HL-60/S4 treated with phorbol 12-myristate 13-acetate at 8.2 ng/mL for 4 days and 3 days (cell line): ENCODE data around the gene TMBIM4.

Experiments
- in situ Hi-C: fragments of 300-500 bp; cut with MboI; formaldehyde crosslinking; loops from 2 replicates; pipeline ENCODE4 v1.15.0; 2022; ENCODE audit warnings: low sequenced_read_pairs

The TMBIM4 gene, protein sequence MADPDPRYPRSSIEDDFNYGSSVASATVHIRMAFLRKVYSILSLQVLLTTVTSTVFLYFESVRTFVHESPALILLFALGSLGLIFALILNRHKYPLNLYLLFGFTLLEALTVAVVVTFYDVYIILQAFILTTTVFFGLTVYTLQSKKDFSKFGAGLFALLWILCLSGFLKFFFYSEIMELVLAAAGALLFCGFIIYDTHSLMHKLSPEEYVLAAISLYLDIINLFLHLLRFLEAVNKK

DNA sequence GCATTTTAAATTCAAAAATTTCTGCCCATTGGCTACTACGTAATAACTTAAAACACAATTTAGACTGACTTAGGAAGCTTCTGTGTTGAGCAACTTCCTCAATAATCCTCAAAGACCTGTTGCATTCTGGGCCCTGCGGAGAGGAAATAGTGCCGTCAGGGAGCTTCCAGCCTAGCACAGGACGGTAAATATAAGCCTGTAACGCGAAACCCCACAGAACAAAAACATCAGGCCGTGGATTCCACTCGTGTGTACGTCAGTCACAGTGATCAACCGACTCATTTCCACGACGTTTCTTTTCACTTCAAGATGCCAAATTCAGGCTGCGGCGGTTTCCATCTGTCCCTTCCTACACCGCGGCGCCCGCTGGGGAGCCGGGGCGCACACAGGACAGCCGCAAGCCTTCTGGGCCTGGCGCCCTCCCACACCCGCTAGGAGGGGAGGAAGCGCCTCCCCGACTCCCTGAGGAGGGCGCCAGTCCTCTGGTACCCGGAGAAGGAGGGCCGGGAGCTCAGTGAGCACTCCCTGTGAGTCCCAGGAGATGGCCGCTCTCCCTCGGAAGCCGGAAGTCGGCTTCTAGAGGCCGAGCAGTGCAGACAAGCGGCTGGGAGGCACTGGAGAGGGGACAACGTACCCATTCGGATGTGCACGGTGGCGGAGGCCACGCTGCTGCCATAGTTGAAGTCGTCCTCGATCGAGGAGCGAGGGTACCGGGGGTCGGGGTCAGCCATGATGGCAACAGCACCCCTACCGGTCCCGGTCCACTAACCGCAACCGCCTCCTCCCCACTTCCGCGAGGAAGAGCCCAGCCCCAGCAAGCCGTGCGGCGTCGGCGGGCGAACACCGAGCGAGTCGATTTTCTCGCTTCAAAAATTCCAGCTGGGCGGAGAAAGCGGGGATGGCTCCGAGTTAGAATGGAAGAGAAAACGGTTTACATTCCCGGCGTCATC lies at the start of gene TMBIM4:
TMBIM4 (minus strand) TSS at position 776 of the 950 bp plus-strand sequence; CDS start at position 731, 45 bp downstream.
- in situ Hi-C loops = no loop called here

DNA sequence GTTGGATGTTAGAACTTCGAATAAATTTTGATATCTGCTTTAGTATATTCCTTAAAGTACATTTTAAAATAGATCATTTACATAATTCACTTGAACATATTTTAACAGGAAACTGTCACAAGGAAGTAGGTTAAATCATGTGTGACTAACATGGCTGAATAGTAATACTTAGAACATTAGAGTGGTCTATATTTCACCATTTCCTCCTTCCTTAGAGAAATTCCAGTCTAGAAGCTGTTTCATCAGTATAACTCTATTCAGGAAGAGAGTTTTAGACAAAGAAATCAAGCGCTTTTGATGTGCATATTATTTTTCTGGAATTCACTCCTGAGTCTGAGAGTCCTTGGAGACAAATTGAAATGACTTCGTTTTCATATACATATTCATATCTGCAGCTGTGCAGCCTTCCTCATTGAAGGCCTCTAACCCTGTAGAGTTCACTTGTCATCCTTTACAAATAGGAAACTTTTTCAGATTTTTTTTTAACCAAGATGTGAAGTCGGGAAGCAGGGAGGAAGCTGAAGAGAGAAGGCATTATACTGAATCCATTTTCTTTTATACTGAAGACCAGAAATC lies 47.6 kb upstream of the TMBIM4 start:
- in situ Hi-C loops = loop anchor here (25.0 kb wide), 1 partner anchor 495 kb away; no protein-coding TSS in a partner anchor

DNA sequence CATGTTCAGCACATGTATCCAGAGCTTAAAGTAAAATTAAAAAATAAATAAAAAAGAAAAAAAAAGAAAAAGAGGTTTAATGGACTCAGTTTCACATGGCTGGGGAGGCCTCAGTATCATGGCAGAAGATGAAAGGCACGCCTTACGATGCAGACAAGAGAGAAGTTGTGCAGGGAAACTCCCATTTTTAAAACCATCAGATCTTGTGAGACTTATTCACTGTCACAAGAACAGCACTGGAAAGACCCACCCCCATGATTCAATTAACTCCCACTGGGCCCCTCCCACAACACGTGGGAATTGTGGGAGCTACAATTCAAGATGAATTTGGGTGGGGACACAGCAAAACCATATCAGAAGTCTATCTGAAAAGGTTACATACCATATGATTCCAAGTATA lies 43.2 kb upstream of the TMBIM4 start:
- in situ Hi-C loops = loop anchor here (25.0 kb wide), 1 partner anchor 499 kb away; no protein-coding TSS in a partner anchor

DNA sequence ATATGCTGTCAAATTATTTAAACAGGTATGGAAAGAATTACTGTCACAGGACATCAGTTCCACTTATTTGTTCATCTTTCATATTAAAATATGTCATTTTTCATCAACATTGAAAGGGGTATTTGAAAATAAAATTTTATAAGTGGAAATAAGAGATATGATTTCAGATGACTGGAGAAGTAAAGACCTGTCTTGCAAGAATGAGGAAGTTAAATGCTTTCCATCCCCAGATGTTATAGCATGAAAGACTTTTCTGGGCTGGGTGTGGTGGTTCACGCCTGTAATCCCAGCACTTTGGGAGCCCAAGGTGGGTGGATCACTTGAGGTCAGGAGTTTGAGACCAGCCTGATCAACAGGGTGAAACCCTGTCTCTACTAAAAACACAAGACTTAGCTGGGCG lies 41.8 kb upstream of the TMBIM4 start:
- in situ Hi-C loops = loop anchor here (25.0 kb wide), 1 partner anchor 501 kb away; no protein-coding TSS in a partner anchor

DNA sequence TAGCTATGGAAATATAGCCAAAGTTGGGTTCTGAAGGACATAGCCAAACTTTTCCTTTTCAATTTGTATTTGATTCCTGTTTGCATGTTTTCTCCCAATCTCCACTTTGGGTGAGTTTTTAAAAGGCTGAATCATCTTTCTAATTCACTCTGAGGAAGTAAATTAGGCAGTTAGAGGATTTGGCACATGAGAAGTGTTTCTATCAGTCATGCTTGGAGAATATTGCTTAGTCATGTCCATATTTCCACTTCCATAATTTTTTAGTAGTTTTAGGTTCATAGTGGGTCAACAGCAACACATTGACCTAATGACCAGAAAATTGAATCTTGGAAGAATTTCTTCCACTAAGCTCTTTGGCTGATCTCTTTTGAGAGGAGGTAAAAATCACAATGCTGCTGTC lies 41.0 kb upstream of the TMBIM4 start:
- in situ Hi-C loops = loop anchor here (25.0 kb wide), 1 partner anchor 501 kb away; no protein-coding TSS in a partner anchor

DNA sequence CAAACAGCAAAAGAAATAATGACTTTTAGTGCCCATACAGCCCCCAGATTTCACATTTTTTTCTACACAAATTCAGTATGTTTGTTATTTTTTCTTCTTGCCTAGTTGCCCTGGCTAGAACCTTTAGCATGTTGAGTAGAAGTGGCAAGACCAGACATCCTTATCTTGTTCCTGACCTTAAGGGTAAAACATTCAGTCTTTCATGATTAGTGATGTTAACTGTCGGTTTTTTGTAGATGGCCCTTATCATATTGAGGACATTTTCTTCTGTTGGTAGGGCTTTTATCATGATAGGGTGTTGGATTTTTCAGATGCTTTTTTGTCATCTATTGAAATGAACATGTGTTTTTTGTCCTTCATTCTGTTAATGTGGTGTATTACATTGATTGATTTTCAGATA lies 36.3 kb upstream of the TMBIM4 start:
- in situ Hi-C loops = loop anchor here (25.0 kb wide), 1 partner anchor 506 kb away; no protein-coding TSS in a partner anchor

DNA sequence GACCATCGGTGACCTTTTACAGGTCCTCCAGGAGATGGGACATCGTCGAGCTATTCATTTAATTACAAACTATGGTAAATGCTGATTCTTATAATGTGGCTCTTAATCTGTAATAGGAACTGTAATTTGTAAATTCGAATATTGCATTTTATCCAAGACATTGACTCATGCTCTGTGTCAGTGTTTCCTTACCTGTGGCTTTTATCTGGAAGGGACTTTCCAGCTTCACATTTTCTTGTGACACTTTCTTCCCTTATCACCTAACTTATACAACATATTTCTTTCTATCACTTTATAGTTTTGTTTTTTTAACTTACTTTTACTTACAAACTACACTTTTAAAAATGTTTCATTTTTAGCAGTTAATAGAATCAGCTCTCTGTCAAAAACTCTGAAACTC lies 34.0 kb upstream of the TMBIM4 start:
- in situ Hi-C loops = loop anchor here (25.0 kb wide), 1 partner anchor 508 kb away; no protein-coding TSS in a partner anchor

DNA sequence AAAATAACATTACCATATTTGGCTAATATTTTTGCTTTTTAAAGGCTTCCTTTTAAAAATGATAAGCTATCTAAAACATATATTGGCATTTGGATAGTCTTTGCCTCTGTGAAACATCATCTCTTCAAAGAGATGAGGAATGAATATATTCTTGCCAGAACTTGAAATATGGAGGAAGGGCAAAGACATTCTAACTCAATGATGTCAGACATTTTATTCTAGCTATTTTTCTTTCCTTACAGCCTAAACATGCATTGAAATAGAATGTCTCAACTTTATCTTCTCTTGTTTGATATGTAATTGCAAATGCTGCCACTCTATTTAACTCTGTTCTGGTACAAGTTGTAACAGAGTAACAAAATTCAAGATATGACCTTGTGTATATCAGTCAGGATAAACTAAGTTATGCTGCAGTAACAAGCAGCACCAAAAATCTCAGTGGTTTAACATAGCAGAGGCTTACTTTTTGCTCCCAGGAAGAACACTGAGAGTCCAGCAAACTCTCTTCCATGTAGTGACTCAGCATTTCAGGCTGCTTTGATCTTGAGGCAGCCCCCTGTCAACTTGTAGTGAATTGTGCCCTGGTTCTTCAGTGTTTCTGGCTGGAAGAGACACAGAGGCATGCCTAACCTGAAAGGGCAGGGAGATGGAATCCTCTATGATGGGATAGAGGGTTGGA lies 30.2 kb upstream of the TMBIM4 start:
- in situ Hi-C loops = loop anchor here (25.0 kb wide), 1 partner anchor 512 kb away; no protein-coding TSS in a partner anchor

DNA sequence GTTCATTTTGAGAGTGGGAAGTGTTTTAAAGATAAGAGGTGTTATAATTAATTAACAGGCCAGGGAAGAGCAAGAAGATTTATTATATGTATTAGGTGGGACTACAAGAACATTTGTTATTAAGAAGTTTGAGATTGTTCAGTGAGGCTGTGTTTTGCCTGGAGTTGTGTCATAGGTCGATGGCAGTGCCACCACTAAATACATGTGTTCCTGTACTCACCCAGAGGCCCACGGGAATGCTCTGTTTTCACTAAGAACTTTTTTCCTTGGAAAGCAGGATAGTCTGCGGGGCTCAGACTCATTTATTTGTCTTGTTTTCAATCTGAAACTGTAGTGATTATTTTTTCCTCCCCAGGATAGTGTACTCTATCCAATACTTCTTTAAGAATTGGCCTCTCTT lies 29.3 kb upstream of the TMBIM4 start:
- in situ Hi-C loops = no loop called here

DNA sequence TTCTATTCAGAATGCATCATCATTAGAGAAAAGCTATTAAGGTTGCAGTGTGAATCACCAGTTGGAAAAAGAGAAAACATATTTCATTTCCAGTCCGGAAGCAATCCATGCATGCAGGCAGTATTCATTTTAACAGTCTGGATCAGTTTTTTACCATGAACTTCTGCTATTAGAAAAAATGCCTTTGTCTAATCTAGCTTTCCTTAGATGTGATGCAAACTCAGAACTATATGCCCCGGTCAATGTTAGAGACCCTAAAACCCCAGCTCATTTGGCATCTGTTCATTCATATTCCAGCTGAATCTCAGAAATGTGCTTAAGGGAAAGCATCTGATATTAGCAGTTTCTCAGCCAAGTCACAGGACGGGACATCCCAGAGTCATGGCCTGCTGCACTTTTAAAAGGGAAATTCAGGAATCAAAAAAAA lies 27.7 kb upstream of the TMBIM4 start:
- in situ Hi-C loops = no loop called here

DNA sequence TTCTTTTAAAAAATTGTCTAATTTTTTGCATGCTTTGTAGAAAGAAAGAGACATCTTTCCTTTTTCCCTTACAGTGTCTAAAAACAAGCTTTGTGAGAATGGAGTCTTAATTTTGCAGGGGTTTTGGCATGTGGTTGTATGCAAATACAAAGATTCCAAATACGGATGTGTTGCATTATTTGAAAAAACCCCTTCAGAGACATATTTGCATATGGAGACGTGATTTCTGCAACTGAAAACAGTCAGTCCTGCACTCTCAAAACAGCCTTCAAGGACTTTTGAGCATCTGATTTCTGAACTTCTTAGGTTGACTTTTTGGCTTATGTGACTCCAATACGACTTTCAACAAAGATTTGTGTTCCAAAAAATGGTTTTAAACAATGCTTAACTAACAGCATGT lies 27.0 kb upstream of the TMBIM4 start:
- in situ Hi-C loops = no loop called here

DNA sequence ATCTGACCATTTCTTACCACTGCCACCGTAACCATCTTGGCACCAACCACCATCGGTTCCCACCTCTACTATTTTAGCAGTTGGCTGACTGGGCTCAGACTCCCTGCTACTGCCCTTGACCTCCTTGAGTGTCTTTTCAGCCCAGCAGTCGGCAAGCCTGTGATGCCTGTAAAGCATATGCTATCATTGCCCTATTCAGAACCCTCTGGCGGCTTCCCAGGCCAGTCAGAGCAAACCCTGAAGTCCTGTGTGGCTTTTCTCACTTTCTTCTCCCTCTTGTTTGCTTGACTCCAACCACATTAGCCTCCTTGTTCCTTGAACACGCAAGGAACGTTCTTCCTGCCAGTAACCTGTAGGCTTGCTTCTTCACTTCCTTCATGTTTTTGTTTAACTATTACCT lies 25.4 kb upstream of the TMBIM4 start:
- in situ Hi-C loops = no loop called here

DNA sequence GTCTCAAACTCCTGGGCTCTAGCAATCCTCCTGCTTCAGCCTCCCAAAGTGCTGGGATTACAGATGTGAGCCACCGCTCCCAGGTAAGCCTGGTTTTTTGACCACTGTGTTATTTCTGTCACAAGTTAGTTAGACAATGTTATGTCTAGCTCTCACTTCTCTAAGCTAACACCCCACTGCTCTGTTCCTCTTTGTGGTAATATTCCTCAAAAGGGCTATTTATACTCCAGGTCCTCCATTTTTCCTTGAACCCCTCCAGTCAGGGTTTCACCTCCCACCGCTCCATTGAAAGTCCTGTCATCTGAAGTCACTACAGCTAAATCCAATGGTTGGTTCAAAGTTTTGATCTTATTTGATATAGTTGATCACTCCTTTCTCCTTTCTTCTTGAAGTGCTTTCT lies 24.3 kb upstream of the TMBIM4 start:
- in situ Hi-C loops = no loop called here

DNA sequence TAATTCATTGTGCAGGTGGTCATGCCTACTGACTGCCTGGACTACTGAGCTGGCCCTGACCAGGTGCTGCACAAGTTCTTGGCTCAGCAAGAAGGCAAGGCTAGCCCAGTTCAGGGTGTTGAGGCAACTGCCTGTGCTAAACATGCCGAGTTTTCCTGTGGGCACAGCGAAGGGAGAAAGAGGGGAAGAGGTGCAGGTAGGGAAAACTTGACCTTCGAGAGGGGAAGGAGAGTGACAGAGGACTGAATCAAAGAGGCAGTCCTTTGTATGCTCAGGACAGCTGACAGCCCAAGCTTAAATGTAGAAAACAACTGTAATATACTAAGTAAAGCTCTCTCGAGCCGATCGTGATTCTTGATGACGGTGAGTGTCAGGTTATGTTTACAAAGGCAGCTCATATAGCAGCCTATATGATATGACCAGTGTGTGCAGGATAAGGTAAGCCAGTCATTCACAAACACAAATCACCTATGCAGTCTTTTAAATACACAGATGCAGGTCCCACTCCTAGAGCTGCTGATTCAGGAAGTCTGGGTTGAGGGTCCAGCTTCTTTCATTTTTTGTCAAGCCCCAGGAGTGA lies 21.8 kb upstream of the TMBIM4 start:
- in situ Hi-C loops = no loop called here

DNA sequence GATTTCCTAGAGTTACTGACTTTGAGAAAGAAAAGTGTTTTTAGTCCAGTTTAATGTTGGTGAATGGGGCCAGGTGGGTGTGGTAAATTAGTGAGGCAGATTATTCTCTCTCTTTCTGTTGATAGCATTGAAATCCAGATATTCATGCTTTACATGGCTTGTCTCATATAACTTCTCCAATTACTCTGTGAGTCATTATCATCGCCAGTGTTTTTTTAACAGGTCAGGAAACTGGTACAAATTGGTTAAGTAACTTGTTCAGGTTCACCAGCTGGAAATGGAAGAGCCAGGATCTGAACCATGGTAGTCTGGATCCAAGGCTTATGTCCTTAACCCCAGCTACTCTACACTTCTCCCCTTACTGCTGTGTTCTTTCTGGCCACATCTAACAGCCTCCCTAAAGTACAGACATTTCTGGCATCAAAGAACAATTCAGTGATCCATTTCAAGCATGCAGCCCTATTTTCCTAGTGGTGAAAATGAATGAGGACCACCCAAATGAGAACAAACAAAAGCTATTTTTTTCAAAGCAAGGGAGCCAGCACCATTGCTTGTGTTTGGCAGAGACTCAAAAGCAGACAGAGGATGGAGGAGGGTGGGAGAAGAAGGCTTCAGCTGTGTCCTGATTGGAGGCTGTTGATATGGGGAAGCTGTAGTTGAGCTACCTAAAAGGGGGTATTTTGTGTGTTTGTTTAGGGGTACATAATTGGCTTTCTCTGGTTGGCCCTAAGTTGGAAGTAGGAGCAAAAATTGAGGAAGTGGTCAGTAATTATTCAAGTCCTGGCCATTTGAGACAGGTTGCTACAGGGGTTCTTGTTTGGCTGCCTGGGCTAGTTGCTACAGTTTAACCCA lies 20.9 kb upstream of the TMBIM4 start:
- in situ Hi-C loops = no loop called here

DNA sequence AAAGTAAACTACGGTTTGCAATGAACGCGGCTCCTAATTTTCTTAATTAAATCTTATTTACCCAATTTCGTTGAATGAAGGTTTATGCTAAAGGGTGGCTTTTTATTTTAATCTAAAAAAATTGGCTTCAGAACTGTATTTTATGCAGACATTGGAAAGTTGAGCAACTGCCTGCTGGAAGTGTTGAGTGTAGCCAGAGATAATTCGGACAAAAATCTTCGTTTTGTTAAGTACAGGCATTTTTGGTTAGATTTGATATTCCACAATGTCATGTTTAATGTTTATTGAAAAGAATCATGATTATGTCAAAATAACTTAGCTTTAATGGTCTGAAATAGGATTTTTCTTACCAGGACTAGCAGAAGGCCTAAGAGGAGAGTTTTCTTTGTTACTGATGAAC lies 20.1 kb upstream of the TMBIM4 start:
- in situ Hi-C loops = no loop called here

DNA sequence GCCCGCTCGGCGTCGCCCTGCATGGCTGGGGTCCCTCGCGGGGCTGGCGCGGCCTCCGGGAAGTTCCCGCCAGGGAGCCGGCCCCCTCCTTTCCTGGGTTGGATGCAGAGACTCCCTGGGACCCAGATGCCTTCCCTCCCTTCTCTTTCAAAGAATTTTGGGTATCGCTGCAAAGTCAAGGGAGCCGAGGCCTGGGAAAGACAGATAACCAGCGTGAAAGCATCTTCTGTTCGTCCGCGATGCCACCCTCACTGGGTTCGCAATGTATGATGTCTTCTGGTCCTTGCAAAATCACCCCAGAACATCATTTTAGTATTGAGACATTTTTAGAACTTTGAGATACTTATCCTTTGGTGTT lies 19.7 kb upstream of the TMBIM4 start:
- in situ Hi-C loops = no loop called here

DNA sequence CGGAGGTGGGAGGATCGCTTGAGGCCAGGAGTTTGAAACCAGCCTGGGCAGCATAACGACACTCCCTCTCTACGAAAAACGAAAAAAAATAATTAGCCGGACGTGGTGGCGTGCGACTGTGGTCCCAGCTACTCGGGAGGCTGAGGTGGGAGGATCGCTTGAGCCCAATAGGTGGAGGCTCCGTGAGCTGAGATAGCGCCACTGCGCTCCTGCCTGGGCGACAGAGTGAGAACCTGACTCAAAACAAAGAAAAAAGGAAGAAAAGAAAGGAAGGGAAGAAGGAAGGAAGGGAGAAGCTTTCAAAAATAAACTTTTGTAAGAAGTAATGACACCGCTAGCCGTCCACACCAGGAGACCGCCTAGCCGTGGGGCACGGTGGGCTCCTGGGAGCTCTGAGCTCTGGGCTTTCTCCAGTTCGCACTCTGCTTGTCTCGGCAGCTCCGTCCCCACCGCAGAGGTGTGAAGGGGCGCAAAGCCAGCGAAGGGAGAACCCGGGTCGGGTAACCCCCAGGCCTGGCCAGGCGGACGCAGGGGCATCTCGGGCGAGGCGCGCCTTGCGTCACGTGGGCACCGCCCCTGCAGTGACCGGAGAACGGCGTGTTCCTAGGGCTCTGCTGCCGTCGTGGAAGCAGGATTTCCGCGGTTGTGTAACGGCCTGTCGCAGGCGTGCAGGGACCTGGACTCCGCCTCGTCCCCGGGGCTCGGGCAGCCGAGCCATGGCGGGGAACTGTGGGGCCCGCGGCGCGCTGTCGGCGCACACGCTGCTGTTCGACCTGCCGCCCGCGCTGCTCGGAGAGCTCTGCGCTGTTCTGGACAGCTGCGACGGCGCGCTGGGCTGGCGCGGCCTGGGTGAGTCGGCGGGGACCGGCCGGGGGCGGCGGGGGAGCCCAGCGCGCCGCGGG lies 19.0 kb upstream of the TMBIM4 start, which contains the start of gene IRAK3:
IRAK3 (plus strand) TSS at position 631 of the 902 bp plus-strand sequence; CDS start at position 717, 86 bp downstream.
- in situ Hi-C loops = no loop called here
